Measurements from ENCODE around the gene NHSL2. TPM values are rescaled to one million over a fixed set of nuclear protein-coding genes. Genes with fewer than 3 reads are reported as not detected.
A peak's percentile ranks its signal among the peaks of the same experiment; 100 is the strongest.

Gene NHSL2
- total RNA-seq, 4 donors from 2014 or later: 10.4 to 35.8 (median 13.9) TPM

GRCh38 chrX:72038868-72039267, 128.2 kb downstream of the NHSL2 start:
- H3K27ac ChIP-seq: peak overlapping the region in 2 of 4 donors; percentile 10 to 87
- no peak for ATAC-seq
- H3K4me1 ChIP-seq: peaks cover 3 to 39% (median 5%) of the 10 kb centered on the region in 3 donors
- WGBS, 2 donors (ENCODE audit: low coverage in 1 of 2): 83% methylated on average over 1 to 2 of the region's 2 CpGs
- no peaks in the 10 kb centered on the region for H3K27me3 ChIP-seq
- no peaks in the 10 kb centered on the region for H3K36me3 ChIP-seq
- H3K4me3 ChIP-seq: no peak overlapping the region
- H3K9me3 ChIP-seq: no peaks in the 10 kb centered on the region
- TF ChIP-seq EP300 (IDR thresholded peaks at IDR 0.05): no peak
- no peak for TF ChIP-seq CTCF (IDR thresholded peaks at IDR 0.05)
- TF ChIP-seq POLR2AphosphoS5 (IDR thresholded peaks at IDR 0.05): no peak
- no peak for TF ChIP-seq POLR2A (IDR thresholded peaks at IDR 0.05)

DNA sequence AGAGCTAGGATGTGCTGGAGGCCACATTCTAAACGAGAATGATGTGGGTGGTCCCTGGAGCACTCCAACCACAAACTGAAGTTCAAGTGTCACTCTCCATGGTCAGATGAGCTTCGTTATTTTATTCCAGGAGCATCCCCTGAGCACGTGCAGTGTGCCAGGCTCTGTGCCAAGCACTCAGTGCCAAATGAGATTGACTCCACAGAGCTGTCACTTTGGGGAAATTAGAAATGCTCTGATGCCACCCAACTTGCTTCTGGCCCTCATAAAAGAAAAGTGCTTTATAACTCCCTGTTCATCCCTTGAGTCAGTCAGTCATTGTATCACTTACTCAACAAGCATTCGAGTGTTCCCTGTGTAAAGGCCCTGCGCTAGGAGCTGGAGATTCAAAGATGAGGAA, 129.9 kb downstream of the NHSL2 start:
- Histone ChIP-seq H3K36me3 (no peaks in the 10 kb centered on the region), H3K4me1 (peaks cover 8 to 47% (median 10%) of the 10 kb centered on the region in 3 donors), H3K27ac (peak overlapping the region; percentile 5 to 89 (median 84)), H3K4me3 (no peak overlapping the region), H3K9me3 (no peaks in the 10 kb centered on the region), H3K27me3 (no peaks in the 10 kb centered on the region)
- no peak for TF ChIP-seq POLR2A (IDR thresholded peaks at IDR 0.05)
- TF ChIP-seq CTCF (IDR thresholded peaks at IDR 0.05): no peak
- TF ChIP-seq EP300 (IDR thresholded peaks at IDR 0.05): no peak
- TF ChIP-seq POLR2AphosphoS5 (IDR thresholded peaks at IDR 0.05): no peak
- WGBS, 2 donors (ENCODE audit: low coverage in 1 of 2): 27% methylated on average over 4 of the region's 5 CpGs; no CpG with 5 or more reads in 1 of the 2 donors
- ATAC-seq: no peak

- no peak for ATAC-seq
- H3K4me3 ChIP-seq: no peak overlapping the region
- H3K4me1 ChIP-seq: peaks cover 8 to 54% (median 10%) of the 10 kb centered on the region in 3 donors
- no peaks in the 10 kb centered on the region for H3K9me3 ChIP-seq
- no peaks in the 10 kb centered on the region for H3K36me3 ChIP-seq
- no peaks in the 10 kb centered on the region for H3K27me3 ChIP-seq
- WGBS, 2 donors (ENCODE audit: low coverage in 1 of 2): 61% methylated on average over 5 of the region's 6 CpGs; no CpG with 5 or more reads in 1 of the 2 donors
- TF ChIP-seq EP300 (IDR thresholded peaks at IDR 0.05) (no peak), CTCF (IDR thresholded peaks at IDR 0.05) (no peak), POLR2A (IDR thresholded peaks at IDR 0.05) (no peak), POLR2AphosphoS5 (IDR thresholded peaks at IDR 0.05) (no peak)
- peak overlapping the region; percentile 64 to 89 (median 84) for H3K27ac ChIP-seq
Observed at GRCh38 chrX:72041176-72041575, 130.5 kb downstream of the NHSL2 start.

DNA sequence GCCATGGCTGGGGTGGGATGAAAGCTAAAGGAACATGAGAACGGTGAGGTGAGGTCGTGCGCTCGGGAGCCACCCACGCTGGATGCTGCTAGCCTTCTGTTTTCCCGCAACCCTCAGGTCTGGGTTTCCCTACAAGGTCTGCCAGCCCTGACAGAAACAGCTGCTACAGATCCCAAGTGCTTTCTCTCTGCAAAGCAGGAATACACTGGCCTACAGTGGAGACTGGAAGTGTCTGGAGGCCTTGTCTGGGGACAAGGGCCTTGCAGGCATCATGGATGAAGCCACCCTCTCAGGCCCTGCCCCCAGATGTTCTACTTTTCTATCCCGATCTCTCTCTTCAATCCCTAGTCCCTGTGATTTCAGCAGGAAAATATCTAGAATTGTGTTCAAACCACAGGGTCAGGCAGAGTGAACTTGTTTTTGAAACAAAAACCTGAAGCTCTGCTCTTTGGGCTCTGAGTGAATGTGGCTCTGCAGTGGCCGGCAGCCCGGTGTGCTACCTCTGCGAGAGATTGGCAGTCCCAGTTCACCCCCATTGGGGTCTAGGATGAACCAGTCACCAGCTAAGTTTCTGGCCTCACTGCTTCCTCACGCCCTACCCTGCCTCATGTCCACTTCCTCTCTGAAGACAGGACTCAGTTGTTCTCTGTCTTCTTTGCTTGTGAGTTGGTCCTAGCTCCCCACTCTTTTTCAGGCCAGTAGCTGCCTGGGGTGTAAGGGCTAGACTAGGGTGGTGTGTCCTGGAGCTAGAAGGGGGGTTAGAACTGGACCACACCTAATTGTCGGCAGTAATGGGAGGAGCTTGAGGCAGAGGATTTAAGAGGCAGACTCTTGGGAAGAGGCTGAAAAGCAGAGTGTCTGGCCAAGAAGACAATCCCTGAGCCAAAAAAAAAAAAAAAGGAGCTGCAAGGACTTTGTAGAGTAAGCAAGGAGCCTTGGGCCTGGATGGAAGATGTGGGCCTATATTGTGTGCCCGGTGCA, 131.5 kb downstream of the NHSL2 start:
- peak; percentile 33 for TF ChIP-seq POLR2AphosphoS5 (IDR thresholded peaks at IDR 0.05)
- no peak for TF ChIP-seq POLR2A (IDR thresholded peaks at IDR 0.05)
- 36 to 53% methylated on average over 1 to 3 of the region's 13 CpGs for WGBS, 2 donors (ENCODE audit: low coverage in 1 of 2)
- Histone ChIP-seq H3K36me3 (no peaks in the 10 kb centered on the region), H3K4me3 (no peak overlapping the region), H3K9me3 (no peaks in the 10 kb centered on the region), H3K27me3 (no peaks in the 10 kb centered on the region), H3K27ac (peak overlapping the region; percentile 64 to 89 (median 84)), H3K4me1 (peaks cover 8 to 64% (median 10%) of the 10 kb centered on the region in 3 donors)
- peak; percentile 60 for ATAC-seq

DNA sequence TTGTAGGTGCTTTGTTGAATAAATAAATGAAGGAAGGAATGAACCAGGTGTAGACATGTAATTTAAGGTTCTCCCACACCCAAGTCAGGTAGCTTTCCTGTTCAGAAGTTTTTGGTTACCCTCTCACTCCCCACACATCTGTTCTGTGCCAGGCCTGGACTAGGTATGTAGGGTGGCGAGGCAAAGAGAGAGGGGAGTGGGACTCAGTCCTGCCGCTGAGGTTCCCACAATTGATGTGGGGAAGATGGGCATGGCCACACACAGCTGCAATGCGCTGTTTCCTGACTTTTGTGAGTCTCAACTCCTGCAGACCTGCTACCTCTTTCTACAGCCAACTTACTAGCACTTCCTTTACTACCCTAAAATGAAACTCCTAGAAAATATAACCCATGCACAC, 132.2 kb downstream of the NHSL2 start:
- 82 to 86% methylated on average over 2 of the region's 3 CpGs for WGBS, 2 donors (ENCODE audit: low coverage in 1 of 2)
- Histone ChIP-seq H3K27me3 (no peaks in the 10 kb centered on the region), H3K4me3 (no peak overlapping the region), H3K36me3 (no peaks in the 10 kb centered on the region), H3K9me3 (no peaks in the 10 kb centered on the region), H3K4me1 (peaks cover 8 to 65% (median 10%) of the 10 kb centered on the region in 3 donors), H3K27ac (peak overlapping the region; percentile 64 to 89 (median 84))
- no peak for ATAC-seq
- TF ChIP-seq POLR2AphosphoS5 (IDR thresholded peaks at IDR 0.05): no peak
- no peak for TF ChIP-seq CTCF (IDR thresholded peaks at IDR 0.05)
- no peak for TF ChIP-seq EP300 (IDR thresholded peaks at IDR 0.05)
- no peak for TF ChIP-seq POLR2A (IDR thresholded peaks at IDR 0.05)

Measured in gastroesophageal sphincter (tissue), 4 donors.